GM12878 (cell line): Measurements from ENCODE around the gene SEC31B. TPM values are rescaled to one million over a fixed set of nuclear protein-coding genes. Genes with fewer than 3 reads are reported as not detected.

Experiments
- ATAC-seq: fragments of 200-7000 bp; cut with Tn5 transposase; 3 replicates; pipeline ENCODE4 v1.9.1; 2020; ENCODE audit warnings: mild to moderate bottlenecking, moderate library complexity
- BruUV-seq: library from RNA; stranded (reverse); fragments of 400-500 nt; replicated peaks from 2 replicates; lab custom pipeline; 2021; lab: Mats Ljungman, UMichigan
- CTCF ChIA-PET: fragments of 300-600 bp; sonication (Branson Sonifier 250); formaldehyde crosslinking; extraction: SDS; loops from one replicate; lab custom pipeline; 2021; ENCODE audit warnings: inconsistent platforms; lab: Yijun Ruan, JAX
- POLR2A ChIA-PET: fragments of 350-600 bp; formaldehyde crosslinking; extraction: SDS; loops from one replicate; lab custom pipeline; 2021; ENCODE audit warnings: inconsistent platforms; lab: Charles Lee
- RAD21 ChIA-PET: fragments of 300-600 bp; sonication (Branson Sonifier 250); formaldehyde crosslinking; loops from one replicate; lab custom pipeline; 2023; ENCODE audit warnings: antibody characterized with exemption; ENCODE audit not compliant: unreplicated experiment; lab: Charles Lee
- SMC1A ChIA-PET: fragments of 300-600 bp; sonication (Branson Sonifier 250); formaldehyde crosslinking; loops from one replicate; lab custom pipeline; 2023; ENCODE audit not compliant: unreplicated experiment, uncharacterized antibody; lab: Charles Lee
- DNase-seq: peaks from one replicate; pipeline ENCODE4 v3.0.0-alpha.2; 2011; ENCODE audit warnings: low read depth, low spot score
- FAIRE-seq: peaks from 3 replicates; lab custom pipeline; 2011; peaks lifted over from hg19 to GRCh38; lab: Jason Lieb, UNC
- H2AFZ ChIP-seq: 2 replicates; pipeline ENCODE4 v1.6.0; 2011; ENCODE audit warnings: low read depth, low read length, control low read depth; ENCODE audit not compliant: control insufficient read depth
- H3K27ac ChIP-seq: 2 replicates; pipeline ENCODE4 v1.5.1; 2011; ENCODE audit warnings: control low read depth; ENCODE audit not compliant: control insufficient read depth, insufficient read depth
- H3K27me3 ChIP-seq, 2 experiments: replicated peaks in 1 of 2; 2 replicates each; pipeline versions ENCODE4 v1.6.0 to v1.6.1; 2011; ENCODE audit warnings: low read length in 1 of 2; ENCODE audit not compliant: control insufficient read depth in 2 of 2, insufficient read depth in 2 of 2
- H3K36me3 ChIP-seq, 2 experiments: 2 replicates each; pipeline ENCODE4 v1.5.1; 2011; ENCODE audit warnings: low read length in 1 of 2; ENCODE audit not compliant: control insufficient read depth in 2 of 2, insufficient read depth in 2 of 2
- H3K4me1 ChIP-seq: 2 replicates; pipeline ENCODE4 v1.6.1; 2011; ENCODE audit warnings: mild to moderate bottlenecking, low read length, moderate library complexity, mixed read lengths; ENCODE audit not compliant: control insufficient read depth, insufficient read depth
- H3K4me2 ChIP-seq: 2 replicates; pipeline ENCODE4 v1.6.0; 2011; ENCODE audit warnings: control low read depth; ENCODE audit not compliant: control insufficient read depth, insufficient read depth
- H3K4me3 ChIP-seq: fragments of 200-600 bp; sonication (generic); 2 replicates; pipeline ENCODE4 v1.5.1; 2016
- H3K79me2 ChIP-seq: 2 replicates; pipeline ENCODE4 v1.6.0; 2011; ENCODE audit warnings: low read length; ENCODE audit not compliant: control insufficient read depth, insufficient read depth
- H3K9ac ChIP-seq: 2 replicates; pipeline ENCODE4 v1.8.0; 2011; ENCODE audit warnings: low read length, control low read depth, mixed read lengths; ENCODE audit not compliant: control insufficient read depth, insufficient read depth
- H3K9me3 ChIP-seq: replicated peaks from 3 replicates; pipeline ENCODE4 v1.5.1; 2011; ENCODE audit warnings: mild to moderate bottlenecking, low read length; ENCODE audit not compliant: control insufficient read depth, insufficient read depth
- H4K20me1 ChIP-seq: 2 replicates; pipeline ENCODE4 v1.6.0; 2011; ENCODE audit not compliant: control insufficient read depth, insufficient read depth
- EED ChIP-seq: sonication (generic); IDR thresholded peaks from 2 replicates; pipeline ENCODE4 v1.6.1; 2016; ENCODE audit warnings: antibody characterized with exemption, low read depth
- NKRF ChIP-seq: fragments of 450-650 bp; conservative IDR thresholded peaks from 2 replicates; pipeline ENCODE4 v1.6.1; 2017; ENCODE audit warnings: mild to moderate bottlenecking, moderate library complexity
- SMC3 ChIP-seq: IDR thresholded peaks from 2 replicates; pipeline ENCODE4 v1.6.1; 2011; ENCODE audit warnings: low read length, improper control_type of control experiment, borderline replicate concordance
- ZBTB40 ChIP-seq: fragments of 450-650 bp; IDR thresholded peaks from 2 replicates; pipeline ENCODE4 v1.6.1; 2016; ENCODE audit warnings: mild to moderate bottlenecking, moderate library complexity, borderline replicate concordance
- WGBS: methylation state at CpG from one replicate; pipeline ENCODE4 v1.1.6; 2016; ENCODE audit warnings: low lambda C conversion rate; ENCODE audit not compliant: insufficient replicate concordance, insufficient coverage; ENCODE audit errors: missing lambda C conversion rate; 5-methylcytosine and 5-hydroxymethylcytosine counted together
- in situ Hi-C: fragments of 300-500 bp; cut with MboI; formaldehyde crosslinking; loops from 9 replicates; pipeline ENCODE4 v1.14.3; 2018; ENCODE audit warnings: mixed read lengths
- intact Hi-C: fragments of 100-400 bp; cut with micrococcal nuclease; formaldehyde crosslinking; loops from one replicate; pipeline ENCODE4 v1.14.2; 2022; ENCODE audit not compliant: unreplicated experiment
- polyA plus RNA-seq, 11 experiments: library from polyadenylated mRNA; depleted of rRNA in 4 of 11; unstranded in 6 of 11; stranded (reverse) in 5 of 11; fragments of >200 nt; fragmentation: Nextera tagmentation in 4 of 11; fragmentation: Illumina TruSeq in 1 of 11; extraction: Ambion mirVana in 4 of 11; extraction: Trizol in 1 of 11; gene quantifications; 1 replicate in 1 of 11; 2 replicates in 10 of 11; pipeline versions ENCODE4 v1.2.1 to v1.2.3, GENCODE V29; 2011 to 2016; ENCODE audit warnings: inconsistent platforms in 2 of 11, missing spikeins in 2 of 11, low read depth in 1 of 11
- total RNA-seq, 4 experiments: library from RNA; depleted of rRNA in 3 of 4; stranded (reverse); fragments of >200 nt in 3 of 4; fragmentation: Illumina TruSeq in 1 of 4; extraction: Trizol in 1 of 4; gene quantifications; 2 replicates each; pipeline versions ENCODE4 v1.2.1 to v1.2.3, GENCODE V29; 2013 to 2021

SEC31B gene
- total and polyA plus RNA-seq, 10 of the 15 experiments (the other 5 are each of a cell fraction or from before 2014, with no cell fraction given): 3.4 to 24.3 (median 9.9) TPM

- no peaks in the 10 kb centered on the region for H3K4me1 ChIP-seq
- H4K20me1 ChIP-seq: no peaks in the 10 kb centered on the region
- FAIRE-seq (no peak), ATAC-seq (no peak), DNase-seq (no peak)
- no peaks in the 10 kb centered on the region for H3K27me3 ChIP-seq
- H3K27ac ChIP-seq: no peak overlapping the region
- no peak overlapping the region for H3K9ac ChIP-seq
- CTCF ChIA-PET: interaction anchor here (0.7 to 1.7 kb wide), 4 partner anchors 13 to 107 kb away, joined by 3 to 11 read pairs (median 4); no protein-coding TSS in a partner anchor
- no peak overlapping the region for H2AFZ ChIP-seq
- H3K4me2 ChIP-seq: no peak overlapping the region
- POLR2A ChIA-PET: no interaction called here
- H3K79me2 ChIP-seq: no peaks in the 10 kb centered on the region
- H3K4me3 ChIP-seq: no peak overlapping the region
- H3K9me3 ChIP-seq: no peaks in the 10 kb centered on the region; the same call in 2 of the 3 replicates
- H3K36me3 ChIP-seq: no peaks in the 10 kb centered on the region
- SMC1A ChIA-PET: interaction anchor here (0.9 to 1.8 kb wide), 2 partner anchors 9 to 72 kb away, joined by 3 to 4 read pairs; no protein-coding TSS in a partner anchor
- RAD21 ChIA-PET: no interaction called here
- TF ChIP-seq NKRF: no peak
- TF ChIP-seq EED: no peak
- TF ChIP-seq SMC3: no peak
- TF ChIP-seq ZBTB40: no peak
- 22% methylated on average over 4 of the region's 4 CpGs for WGBS
- in situ Hi-C loops: no loop called here
- intact Hi-C loops: no loop called here
- BruUV-seq: no TSS peak
Measured at GRCh38 chr10:100446130-100446761, 73.4 kb downstream of the SEC31B start.
